T-helper 9 cell (primary cell): Measurements from ENCODE around the gene SPATA2L.
"Not testable (repeated sequence)": the region's sequence is repeated elsewhere in the genome, so short reads cannot be mapped to it uniquely, and the experiment has no call there.

Experiments used
- DNase-seq: peaks from one replicate; pipeline ENCODE4 v3.0.0-alpha.2; 2020

Gene SPATA2L

DNA sequence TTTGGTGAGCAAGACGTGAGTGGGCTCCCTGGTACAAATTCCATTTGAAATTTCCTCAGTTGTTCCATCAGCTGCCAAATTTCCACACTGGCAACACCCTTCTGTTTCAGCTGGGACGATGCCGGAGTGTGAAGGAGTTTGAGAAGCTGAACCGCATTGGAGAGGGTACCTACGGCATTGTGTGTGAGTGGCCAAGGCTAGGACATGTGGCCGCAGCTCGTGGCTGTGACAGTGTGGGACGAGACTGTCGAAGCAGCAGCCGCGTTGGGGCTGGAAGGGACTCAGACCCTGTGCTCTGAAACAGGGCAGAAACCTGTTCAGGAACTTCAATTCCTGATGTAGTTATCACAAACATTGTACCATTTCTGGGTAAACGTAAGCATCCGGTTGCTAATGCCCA lies 12.4 kb downstream of the SPATA2L start:
- DNase-seq = no peak

GRCh38 chr16:89688395-89688794 lies 13.1 kb downstream of the SPATA2L start:
- DNase-seq = no peak

DNA sequence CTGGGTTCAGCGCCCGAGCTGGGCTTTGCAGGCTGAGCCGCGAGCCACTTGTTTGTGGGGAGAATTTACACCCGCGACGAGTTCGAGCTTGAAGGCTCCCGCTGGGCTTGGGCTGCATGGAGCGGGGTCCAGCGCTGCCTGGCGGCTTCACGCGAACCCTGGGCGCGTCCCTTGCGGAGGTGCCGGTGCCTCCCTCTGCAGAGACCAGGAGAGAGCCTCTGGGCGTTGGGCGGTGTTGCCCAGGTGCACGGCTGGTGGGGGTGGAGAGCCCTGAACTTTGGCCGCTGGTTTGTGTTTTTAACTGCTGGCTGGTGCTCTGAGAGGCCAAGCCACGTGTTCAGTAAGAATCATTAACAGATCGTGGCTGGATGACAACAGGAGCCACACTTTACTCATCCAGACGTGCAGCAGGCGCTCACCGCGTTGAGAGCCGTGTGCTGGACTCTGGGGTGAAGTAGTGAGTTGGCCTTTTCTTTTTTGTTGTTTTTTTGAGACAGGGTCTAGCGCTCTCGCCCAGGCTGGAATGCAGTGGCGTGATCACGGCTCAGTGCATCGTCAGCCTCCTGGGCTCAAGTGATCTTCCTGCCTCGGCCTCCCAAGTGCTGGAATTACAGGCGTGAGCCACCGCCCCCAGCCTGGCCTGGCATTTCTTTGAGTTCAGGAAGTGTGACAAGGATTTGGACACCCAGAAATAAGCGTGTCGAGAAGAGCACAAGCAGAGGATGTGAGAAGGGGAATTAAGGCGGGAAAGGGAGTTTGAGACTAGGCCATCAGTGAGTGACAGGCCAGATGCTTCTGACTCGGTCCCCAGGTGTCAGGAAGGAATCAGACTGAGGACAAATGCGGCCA lies 14.2 kb downstream of the SPATA2L start:
- no peak for DNase-seq

GRCh38 chr16:89686520-89687091 lies 14.9 kb downstream of the SPATA2L start, which contains the start of gene CDK10:
Gene CDK10, plus strand, starts transcription at chr16:89686689. Its CDS starts 22 bp downstream, at chr16:89686711.
- peak; percentile 81 for DNase-seq

GRCh38 chr16:89685916-89686315 lies 15.6 kb downstream of the SPATA2L start:
- no peak for DNase-seq

DNA sequence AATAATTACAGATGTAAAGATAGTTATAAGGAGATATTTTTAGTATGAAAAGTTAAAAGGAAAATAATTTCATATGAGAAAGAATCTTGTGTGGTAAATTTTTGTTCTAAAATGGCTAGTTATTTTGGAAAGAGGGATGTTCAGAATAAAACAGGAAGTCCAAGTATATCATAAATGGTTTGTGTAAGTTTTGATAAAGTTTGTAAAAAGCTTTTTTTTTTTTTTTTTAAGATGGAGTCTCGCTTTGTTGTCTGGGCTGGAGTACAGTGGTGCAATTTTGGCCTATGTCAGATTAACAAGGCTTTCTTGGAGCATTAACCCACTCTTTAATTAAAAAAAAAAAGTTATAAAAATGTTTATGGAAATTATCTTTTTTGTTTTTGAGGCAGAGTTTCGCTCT lies 23.2 kb downstream of the SPATA2L start:
- no peak for DNase-seq

GRCh38 chr16:89672177-89672941 lies 29.1 kb downstream of the SPATA2L start:
- no peak for DNase-seq

- not testable (repeated sequence) for DNase-seq
These were observed 29.9 kb downstream of the SPATA2L start for GRCh38 chr16:89671565-89671964.

GRCh38 chr16:89670496-89671431 lies 30.7 kb downstream of the SPATA2L start:
- DNase-seq = no peak

DNA sequence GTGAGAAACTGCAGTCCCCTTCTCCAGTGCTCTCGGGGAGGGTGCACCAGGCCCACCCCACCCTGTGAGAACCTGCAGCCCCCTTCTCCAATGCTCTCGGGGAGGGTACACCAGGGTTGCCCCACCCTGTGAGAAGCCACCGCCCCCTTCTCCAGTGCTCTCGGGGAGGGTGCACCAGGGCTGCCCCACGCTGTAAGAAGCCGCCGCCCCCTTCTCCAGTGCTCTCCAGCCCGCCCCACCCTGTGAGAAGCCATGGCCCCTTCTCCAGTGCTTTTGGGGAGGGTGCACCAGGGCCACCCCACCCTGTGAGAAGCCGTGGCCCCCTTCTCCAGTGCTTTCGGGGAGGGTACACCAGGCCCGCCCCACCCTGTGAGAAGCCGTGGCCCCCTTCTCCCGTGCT lies 31.8 kb downstream of the SPATA2L start:
- DNase-seq = no peak

DNA sequence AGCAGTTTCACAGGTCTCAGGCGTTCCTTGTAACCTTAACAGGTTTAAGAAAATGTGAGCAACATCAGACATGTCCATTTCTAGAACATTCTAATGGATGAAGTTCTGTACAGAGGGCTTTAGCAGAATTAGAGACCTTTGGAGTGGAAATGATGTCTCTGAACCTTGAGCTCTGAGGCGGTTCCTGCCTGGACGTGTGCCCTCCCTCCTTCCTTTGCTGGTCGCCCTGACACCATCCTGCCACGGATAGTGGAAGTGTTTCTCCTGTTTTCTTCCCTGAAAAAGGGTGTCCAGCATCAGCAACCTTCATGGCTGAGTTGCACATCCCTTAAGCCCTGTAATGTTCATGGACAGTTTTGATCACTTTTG lies 32.7 kb downstream of the SPATA2L start:
- DNase-seq = no peak

- DNase-seq = no peak
These were observed 33.9 kb downstream of the SPATA2L start for GRCh38 chr16:89667633-89668032.

- not testable (repeated sequence) for DNase-seq
These were observed 34.5 kb downstream of the SPATA2L start for GRCh38 chr16:89667000-89667399.

- not testable (repeated sequence) for DNase-seq
These were observed 37.3 kb downstream of the SPATA2L start for GRCh38 chr16:89664238-89664637.

DNA sequence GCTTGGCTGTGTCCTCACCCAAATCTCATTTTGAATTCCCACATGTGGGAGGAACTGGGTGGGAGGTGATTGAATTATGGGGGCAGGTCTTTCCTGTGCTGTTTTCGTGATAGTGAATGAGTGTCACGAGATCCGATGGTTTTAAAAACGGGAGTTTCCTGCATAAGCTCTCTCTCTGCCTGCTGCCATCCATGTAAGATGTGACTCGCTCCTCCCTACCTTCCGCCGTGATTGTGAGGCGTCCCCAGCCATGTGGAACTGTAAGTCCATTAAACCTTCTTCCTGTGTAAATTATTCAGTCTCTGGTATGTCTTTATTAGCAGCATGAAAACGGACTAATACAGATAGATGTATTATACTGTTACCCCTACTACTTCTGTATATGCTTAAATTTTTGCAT lies 40.3 kb downstream of the SPATA2L start:
- no peak for DNase-seq

DNA sequence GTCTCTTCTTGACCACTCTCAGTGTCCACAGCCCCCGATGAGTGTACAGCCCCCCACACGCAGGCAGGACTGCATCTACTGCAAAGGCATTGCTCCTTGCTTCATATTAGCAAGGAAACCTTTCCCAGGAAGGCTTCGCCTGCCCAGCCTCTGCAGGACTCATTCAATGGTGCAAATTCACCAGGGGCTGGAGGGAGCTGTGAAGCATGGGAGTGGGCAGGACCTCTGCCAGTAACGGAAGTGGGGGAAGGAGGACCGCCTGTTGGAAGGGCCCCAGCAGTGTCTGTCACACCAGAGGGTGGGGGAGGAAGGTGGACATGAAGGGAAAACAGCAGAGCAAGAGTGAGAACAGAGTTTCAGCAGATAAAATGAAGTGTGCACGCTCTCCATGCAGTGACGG lies 41.4 kb downstream of the SPATA2L start:
- DNase-seq = no peak

DNA sequence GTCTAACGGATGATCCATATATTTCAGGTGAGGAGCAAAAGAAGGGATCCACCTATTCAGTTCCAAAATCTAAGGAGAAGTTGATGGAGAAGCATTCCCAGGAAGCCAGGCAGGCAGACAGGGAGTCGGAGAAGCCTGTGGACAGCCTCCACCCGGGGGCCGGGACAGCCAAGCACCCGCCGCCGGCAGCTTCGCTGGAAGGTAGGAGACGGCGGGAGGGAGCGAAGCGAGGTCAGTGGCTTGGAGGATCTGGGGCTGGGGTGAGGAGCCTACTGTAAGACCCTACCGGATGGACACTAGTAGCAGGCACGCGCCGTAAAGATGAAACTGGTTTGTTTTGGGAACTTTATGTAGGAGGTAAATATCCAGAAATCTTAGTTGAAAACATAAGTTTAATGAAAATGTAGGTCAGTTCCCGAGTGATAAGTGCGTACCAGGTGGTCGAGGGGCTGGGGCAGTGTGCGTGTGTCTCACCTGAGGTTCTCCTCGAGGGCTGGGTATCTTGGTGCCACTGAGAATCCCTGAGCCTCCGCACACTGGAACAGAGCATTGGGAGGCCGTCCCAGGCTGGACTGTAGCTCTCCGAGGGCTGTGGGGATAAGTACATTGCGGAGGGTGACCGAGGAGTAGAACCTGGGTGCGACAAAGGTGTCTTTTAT lies 43.2 kb downstream of the SPATA2L start:
- no peak for DNase-seq

DNA sequence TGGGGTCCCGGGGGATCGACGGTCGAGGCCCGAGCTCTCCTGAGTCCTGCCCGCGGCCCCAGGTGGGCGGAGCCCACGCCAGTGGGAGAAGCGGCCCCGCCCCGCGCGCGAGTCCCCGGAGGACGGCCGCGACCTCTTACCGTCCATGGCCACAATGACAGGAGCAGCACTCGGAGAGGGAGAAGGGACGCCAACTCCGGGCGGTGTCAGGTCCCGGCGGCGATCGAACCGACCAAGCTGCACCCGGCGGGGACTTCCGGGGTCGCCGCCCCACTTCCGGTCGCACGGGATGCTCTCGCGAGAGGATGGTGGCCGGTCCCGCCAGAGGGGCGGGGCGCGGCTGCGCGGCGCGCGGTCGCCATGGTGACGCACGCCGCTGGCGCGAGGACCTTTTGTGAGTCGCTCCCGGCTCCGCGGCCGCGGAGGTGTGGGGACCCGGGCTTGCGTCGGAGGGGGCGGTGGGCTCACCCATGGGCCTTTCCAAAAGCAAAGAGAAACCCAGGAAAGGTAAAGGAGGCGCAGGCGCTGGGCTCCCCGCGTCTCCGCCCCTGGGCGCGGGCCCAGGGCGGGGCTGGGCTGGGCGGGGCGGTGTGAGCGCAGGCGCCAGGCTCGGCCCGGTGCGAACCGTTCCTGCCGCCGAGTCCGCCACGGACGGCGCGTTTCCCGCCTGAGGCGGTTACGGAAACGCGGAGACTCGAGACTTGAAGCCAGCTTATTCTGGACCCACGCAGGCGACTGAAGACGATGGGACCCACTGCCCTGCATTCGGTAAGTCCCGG lies 43.9 kb downstream of the SPATA2L start, which contains the start of the genes CHMP1A and SPATA33:
Gene CHMP1A (minus strand): TSS at position 267 of the 779 bp plus-strand sequence. CDS start 120 bp downstream, at position 147.
Gene SPATA33 (plus strand): TSS at position 395 of the 779 bp plus-strand sequence. CDS start 76 bp downstream, at position 471.
- DNase-seq = peak; percentile 93

DNA sequence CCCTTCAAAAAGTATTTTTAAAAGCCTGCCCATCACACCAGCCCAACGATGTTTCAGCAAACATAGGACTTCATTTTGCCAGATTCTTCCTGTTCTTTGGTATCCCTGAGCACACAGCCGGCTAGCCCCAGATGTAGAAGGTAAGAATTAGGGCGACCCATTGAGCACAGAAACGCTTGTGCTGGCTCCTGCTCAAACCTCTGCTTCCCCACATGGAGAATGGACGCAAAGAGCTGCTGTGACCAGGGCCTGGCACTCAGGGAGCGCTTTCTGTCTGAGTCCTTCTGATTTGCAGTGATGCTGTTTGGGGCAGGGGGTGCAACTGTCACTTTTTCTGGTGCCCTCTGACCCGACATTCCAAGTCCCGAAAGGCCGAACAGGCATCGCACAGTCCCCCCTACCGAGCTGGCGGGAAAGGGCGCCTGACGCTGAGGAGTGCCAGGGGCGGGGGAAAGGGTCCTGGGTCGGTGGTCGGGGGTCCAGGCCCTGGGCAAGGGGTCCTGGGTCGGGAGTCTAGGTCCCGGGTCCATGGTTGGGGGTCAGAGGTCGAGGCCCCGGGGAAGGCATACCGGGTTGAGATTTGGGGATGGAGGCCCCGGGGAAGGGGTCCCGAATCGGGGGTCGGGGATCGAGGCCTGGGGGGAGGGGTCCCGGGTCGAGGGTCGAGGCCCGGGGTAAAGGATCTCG lies 44.9 kb downstream of the SPATA2L start:
- no peak for DNase-seq

GRCh38 chr16:89655062-89655643 lies 46.4 kb downstream of the SPATA2L start:
- DNase-seq = no peak
